ENCODE results near the gene ST6GALNAC1.

DNA sequence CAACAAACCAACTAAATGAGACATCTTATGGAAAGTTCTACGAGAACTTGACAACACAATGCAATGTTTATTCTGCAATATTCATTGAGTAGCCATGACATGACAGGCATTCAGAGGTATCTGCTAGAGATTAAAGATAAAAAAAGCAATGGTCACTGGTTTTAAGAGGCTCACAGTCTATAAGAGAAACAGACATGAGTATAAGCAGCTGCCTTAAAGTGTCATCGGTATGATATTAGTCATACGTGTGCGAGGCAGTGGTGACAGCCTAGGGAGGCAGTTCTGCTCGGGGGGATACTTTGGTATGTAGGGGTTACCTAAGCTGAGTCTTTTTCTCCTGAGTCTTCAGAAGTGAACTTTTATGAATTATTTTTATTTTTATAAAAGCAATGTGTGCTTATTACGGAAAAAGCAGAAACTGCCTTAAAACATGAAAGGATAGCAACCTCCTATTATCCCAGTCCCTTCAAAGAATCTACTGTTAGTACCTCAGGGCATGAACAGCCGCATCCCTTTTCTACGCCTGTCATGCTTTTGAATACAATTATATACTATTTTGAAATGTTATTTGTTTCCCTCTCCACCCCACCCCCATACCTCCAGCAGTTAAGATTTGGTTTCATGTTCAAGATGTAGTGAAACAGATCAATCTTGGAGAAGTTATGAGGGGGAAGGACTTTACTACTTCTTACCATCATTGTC is 7.7 kb downstream of the ST6GALNAC1 start:
- TF ChIP-seq, protein P1, sequence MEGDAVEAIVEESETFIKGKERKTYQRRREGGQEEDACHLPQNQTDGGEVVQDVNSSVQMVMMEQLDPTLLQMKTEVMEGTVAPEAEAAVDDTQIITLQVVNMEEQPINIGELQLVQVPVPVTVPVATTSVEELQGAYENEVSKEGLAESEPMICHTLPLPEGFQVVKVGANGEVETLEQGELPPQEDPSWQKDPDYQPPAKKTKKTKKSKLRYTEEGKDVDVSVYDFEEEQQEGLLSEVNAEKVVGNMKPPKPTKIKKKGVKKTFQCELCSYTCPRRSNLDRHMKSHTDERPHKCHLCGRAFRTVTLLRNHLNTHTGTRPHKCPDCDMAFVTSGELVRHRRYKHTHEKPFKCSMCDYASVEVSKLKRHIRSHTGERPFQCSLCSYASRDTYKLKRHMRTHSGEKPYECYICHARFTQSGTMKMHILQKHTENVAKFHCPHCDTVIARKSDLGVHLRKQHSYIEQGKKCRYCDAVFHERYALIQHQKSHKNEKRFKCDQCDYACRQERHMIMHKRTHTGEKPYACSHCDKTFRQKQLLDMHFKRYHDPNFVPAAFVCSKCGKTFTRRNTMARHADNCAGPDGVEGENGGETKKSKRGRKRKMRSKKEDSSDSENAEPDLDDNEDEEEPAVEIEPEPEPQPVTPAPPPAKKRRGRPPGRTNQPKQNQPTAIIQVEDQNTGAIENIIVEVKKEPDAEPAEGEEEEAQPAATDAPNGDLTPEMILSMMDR (IDR thresholded peaks at IDR 0.05; ENCODE audit: low read length) = no peak
- no peak for TF ChIP-seq EZH2 (IDR thresholded peaks at IDR 0.05; ENCODE audit: borderline replicate concordance, low read length)

Measured in OCI-LY1 (cell line).